Trophoblast cell (in vitro differentiated cells and primary cell): ENCODE results near the gene PLCB2.
A peak's percentile ranks its signal among the peaks of the same experiment; 100 is the strongest.

Experiments
- DNase-seq, 2 donors: peaks; one replicate each; pipeline ENCODE4 v3.0.0-alpha.2; 2016
- H2AFZ ChIP-seq: 2 replicates; pipeline ENCODE4 v1.6.1; 2013; ENCODE audit warnings: low read length, moderate library complexity, mild to moderate bottlenecking; ENCODE audit not compliant: insufficient read depth, poor library complexity
- H2AK5ac ChIP-seq: 2 replicates; pipeline ENCODE4 v1.6.1; 2013; ENCODE audit warnings: mild to moderate bottlenecking, low read length
- H2BK120ac ChIP-seq: 2 replicates; pipeline ENCODE4 v1.6.1; 2013; ENCODE audit warnings: low read length, mild to moderate bottlenecking, moderate library complexity; ENCODE audit not compliant: insufficient read depth, poor library complexity
- H2BK12ac ChIP-seq: 2 replicates; pipeline ENCODE4 v1.6.1; 2013; ENCODE audit warnings: mild to moderate bottlenecking, low read length, moderate library complexity
- H2BK5ac ChIP-seq: 2 replicates; pipeline ENCODE4 v1.6.1; 2013; ENCODE audit warnings: low read length, low read depth, moderate library complexity, mild to moderate bottlenecking; ENCODE audit not compliant: poor library complexity
- H3K14ac ChIP-seq: 2 replicates; pipeline ENCODE4 v1.6.1; 2013; ENCODE audit warnings: mild to moderate bottlenecking, low read length
- H3K18ac ChIP-seq: 2 replicates; pipeline ENCODE4 v1.6.1; 2013; ENCODE audit warnings: mild to moderate bottlenecking, low read length
- H3K23ac ChIP-seq: 2 replicates; pipeline ENCODE4 v1.6.1; 2013; ENCODE audit warnings: low read length
- H3K27ac ChIP-seq: 2 replicates; pipeline ENCODE4 v1.5.1; 2013; ENCODE audit warnings: low read depth, mild to moderate bottlenecking, inconsistent platforms, low read length, moderate library complexity
- H3K27me3 ChIP-seq: 2 replicates; pipeline ENCODE4 v1.6.1; 2013; ENCODE audit warnings: inconsistent platforms, mild to moderate bottlenecking, low read length, moderate library complexity; ENCODE audit not compliant: insufficient read depth
- H3K36me3 ChIP-seq, 2 experiments: 1 replicate in 1 of 2; 2 replicates in 1 of 2; pipeline ENCODE4 v1.6.1; 2013; ENCODE audit warnings: low read length in 2 of 2, mild to moderate bottlenecking in 2 of 2, moderate library complexity in 1 of 2; ENCODE audit not compliant: insufficient read depth in 2 of 2, control insufficient read depth in 1 of 2
- H3K4ac ChIP-seq: 2 replicates; pipeline ENCODE4 v1.6.1; 2013; ENCODE audit warnings: low read depth, mild to moderate bottlenecking, low read length, moderate library complexity
- H3K4me1 ChIP-seq, 2 experiments: 1 replicate in 1 of 2; 2 replicates in 1 of 2; pipeline ENCODE4 v1.6.1; 2013; ENCODE audit warnings: low read length in 2 of 2, mild to moderate bottlenecking in 2 of 2, moderate library complexity in 1 of 2; ENCODE audit not compliant: insufficient read depth in 2 of 2, control insufficient read depth in 1 of 2
- H3K4me2 ChIP-seq: 2 replicates; pipeline ENCODE4 v1.6.1; 2013; ENCODE audit warnings: inconsistent platforms, mild to moderate bottlenecking, low read length, moderate library complexity
- H3K4me3 ChIP-seq: 2 replicates; pipeline ENCODE4 v1.5.1; 2013; ENCODE audit warnings: mild to moderate bottlenecking, low read depth, low read length, inconsistent platforms
- H3K79me1 ChIP-seq: one replicate; pipeline ENCODE4 v1.6.1; 2013; ENCODE audit warnings: low read length
- H3K79me2 ChIP-seq: 2 replicates; pipeline ENCODE4 v1.6.1; 2013; ENCODE audit warnings: low read length, mild to moderate bottlenecking; ENCODE audit not compliant: control insufficient read depth, insufficient read depth, poor library complexity
- H3K9ac ChIP-seq: 2 replicates; pipeline ENCODE4 v1.6.1; 2013; ENCODE audit warnings: mild to moderate bottlenecking, low read length
- H3K9me3 ChIP-seq: 2 replicates; pipeline ENCODE4 v1.6.1; 2013; ENCODE audit warnings: low read depth, mild to moderate bottlenecking, control low read depth, inconsistent platforms, low read length; ENCODE audit not compliant: insufficient read depth
- H4K12ac ChIP-seq: 2 replicates; pipeline ENCODE4 v1.6.1; 2013; ENCODE audit warnings: low read depth, mild to moderate bottlenecking, low read length, moderate library complexity
- H4K8ac ChIP-seq: 2 replicates; pipeline ENCODE4 v1.6.1; 2013; ENCODE audit warnings: low read depth, mild to moderate bottlenecking, low read length, moderate library complexity
- H4K91ac ChIP-seq: one replicate; pipeline ENCODE4 v1.6.1; 2013; ENCODE audit warnings: low read depth, mild to moderate bottlenecking, low read length, moderate library complexity
- WGBS: extraction: QIAGEN DNeasy Blood & Tissue Kit; methylation state at CpG from one replicate; pipeline ENCODE4 v1.1.7; 2013; ENCODE audit warnings: missing lambda C conversion rate; ENCODE audit not compliant: insufficient read length, insufficient coverage; ENCODE audit errors: extremely low coverage; 5-methylcytosine and 5-hydroxymethylcytosine counted together

PLCB2 gene

DNA sequence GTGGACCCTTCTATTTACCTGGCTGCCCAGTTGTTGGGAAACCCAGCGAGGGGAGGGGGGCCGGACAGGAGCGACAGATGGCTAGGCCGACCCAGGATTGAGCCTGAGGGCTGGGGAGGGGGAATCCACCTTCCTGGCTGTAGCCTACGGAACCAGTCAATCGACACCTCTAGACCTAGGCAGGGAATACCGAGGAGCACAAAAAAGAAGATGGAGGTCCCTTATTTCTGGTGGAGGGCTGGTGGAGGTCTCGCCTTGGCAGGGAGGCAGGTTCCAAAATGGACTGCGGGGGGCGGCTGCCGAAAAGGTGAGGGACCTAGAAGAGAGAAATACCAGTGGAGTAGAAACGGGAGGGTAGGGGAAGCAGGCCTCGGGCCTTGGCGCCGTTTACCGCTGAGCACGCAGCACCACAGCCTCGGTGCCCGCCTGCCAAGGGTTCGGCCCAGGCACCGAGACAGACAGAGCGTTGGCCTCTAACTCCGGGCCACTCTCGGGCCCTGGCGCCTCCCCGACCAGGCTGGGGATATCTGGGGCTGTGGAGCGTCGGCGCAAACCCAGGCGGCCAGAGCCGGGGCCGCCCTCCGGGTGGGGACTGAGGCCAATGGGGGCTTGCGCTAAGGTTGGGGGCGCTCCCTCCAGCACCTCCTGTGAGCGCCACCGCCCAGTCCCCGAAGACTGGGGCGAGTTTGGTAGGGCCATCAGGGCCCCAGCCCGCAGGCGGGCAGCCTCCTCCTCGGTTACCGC is 26.5 kb downstream of the PLCB2 start:
- Histone ChIP-seq H3K4ac (no peak overlapping the region), H3K79me2 (peaks cover 2% of the 10 kb centered on the region), H4K91ac (no peak overlapping the region), H2AK5ac (no peak overlapping the region), H2AFZ (no peak overlapping the region), H3K79me1 (peaks cover 6% of the 10 kb centered on the region), H3K27me3 (peaks cover 44% of the 10 kb centered on the region), H3K36me3 (no peaks in the 10 kb centered on the region), H3K4me3 (no peak overlapping the region), H3K27ac (no peak overlapping the region), H2BK120ac (no peak overlapping the region), H3K9me3 (peaks cover 2% of the 10 kb centered on the region), H3K4me1 (peaks cover 29 to 38% of the 10 kb centered on the region in 2 experiments), H2BK12ac (no peak overlapping the region), H3K9ac (no peak overlapping the region), H4K12ac (no peak overlapping the region), H4K8ac (no peak overlapping the region), H3K14ac (no peak overlapping the region), H3K4me2 (peak overlapping the region; percentile 54), H3K18ac (no peak overlapping the region), H3K23ac (no peak overlapping the region), H2BK5ac (no peak overlapping the region)
- no CpG with 5 or more reads among the region's 43 CpGs for WGBS
- no peak for DNase-seq

DNA sequence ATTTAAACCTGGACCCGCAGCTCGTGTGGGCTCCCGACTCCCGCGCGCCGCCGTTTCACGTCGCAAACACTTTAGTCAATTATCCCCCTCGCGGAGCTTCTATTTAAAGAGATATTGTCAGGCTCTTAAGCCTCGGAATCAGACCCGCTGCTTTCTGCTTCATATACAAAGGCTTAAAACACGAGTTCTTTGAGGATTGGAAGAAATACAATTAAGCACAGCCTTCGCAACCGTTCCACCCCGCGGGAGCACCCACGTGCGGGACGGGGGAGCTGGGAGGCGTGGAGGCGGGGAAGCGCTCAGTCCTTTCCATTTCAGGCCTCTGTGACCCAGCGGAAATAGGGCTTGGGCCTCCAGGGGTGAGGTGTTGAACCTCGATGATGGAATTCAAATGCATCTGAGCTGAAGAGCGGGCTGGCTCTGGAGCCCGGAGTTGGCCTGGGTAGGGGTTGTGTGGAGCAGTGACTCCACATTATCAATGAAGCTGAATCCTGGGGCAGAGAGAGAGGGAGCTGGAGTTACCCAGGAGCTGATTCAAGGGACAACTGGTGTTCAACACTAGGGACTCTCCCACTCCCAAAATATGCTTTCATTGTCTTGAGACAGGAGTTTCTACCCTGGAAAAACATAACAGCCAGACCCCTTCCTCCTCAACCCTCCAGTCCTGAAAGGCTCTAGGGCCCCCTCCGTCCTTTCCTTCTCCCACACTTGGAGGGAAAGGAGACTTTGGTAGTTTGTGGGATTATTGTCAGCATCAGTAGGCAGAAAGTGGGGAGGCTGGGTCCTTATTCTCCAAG is 27.3 kb downstream of the PLCB2 start:
- Histone ChIP-seq H3K18ac (no peak overlapping the region), H3K9ac (no peak overlapping the region), H3K79me1 (peaks cover 6% of the 10 kb centered on the region), H3K23ac (no peak overlapping the region), H3K4me2 (no peak overlapping the region), H2AFZ (no peak overlapping the region), H3K14ac (no peak overlapping the region), H4K8ac (no peak overlapping the region), H3K4me1 (peaks cover 22 to 30% of the 10 kb centered on the region in 2 experiments), H4K12ac (no peak overlapping the region), H2BK120ac (no peak overlapping the region), H2BK12ac (no peak overlapping the region), H3K27me3 (peaks cover 44% of the 10 kb centered on the region), H2AK5ac (no peak overlapping the region), H3K36me3 (no peaks in the 10 kb centered on the region), H2BK5ac (no peak overlapping the region), H4K91ac (no peak overlapping the region), H3K27ac (no peak overlapping the region), H3K4me3 (no peak overlapping the region), H3K9me3 (peaks cover 2% of the 10 kb centered on the region), H3K79me2 (peaks cover 2% of the 10 kb centered on the region), H3K4ac (no peak overlapping the region)
- WGBS: no CpG with 5 or more reads among the region's 30 CpGs
- no peak for DNase-seq

DNA sequence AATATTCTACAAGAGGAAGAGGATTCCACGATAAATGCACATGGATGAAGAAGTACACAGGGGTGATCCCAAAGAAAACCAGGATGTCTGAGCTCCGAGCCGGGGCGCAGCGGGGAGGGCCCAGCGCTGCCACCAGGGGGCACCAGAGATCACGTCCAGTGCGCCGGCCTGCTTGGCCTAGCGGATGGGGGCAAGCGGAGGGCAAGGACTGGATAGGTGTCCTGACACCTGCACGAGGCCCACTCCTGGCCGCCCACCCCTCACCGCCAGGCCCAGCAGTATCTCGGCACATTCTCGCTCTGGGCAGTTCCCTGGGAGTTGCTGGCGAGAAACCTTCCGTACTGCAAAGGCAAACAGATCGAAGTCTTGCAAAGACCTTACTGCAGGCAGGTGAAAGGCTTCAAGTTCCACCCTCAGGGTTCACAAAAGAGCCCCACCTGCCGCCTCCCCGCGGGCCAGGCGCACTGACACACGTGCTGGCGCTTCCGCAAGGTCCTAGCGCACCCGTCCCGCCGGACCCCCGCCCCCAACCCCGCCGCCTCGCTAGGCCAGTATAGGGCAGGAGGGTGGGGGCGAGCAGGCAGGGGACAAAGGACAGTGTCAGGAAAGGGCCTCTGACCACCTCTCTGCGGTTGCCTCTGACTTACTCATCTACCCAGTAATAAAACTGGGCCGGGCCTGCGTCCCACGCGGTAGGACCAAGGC is 28.1 kb downstream of the PLCB2 start:
- peaks cover 44% of the 10 kb centered on the region for H3K27me3 ChIP-seq
- H4K8ac ChIP-seq: no peak overlapping the region
- H2AK5ac ChIP-seq: no peak overlapping the region
- H3K79me1 ChIP-seq: peaks cover 4% of the 10 kb centered on the region
- H3K9me3 ChIP-seq: peaks cover 2% of the 10 kb centered on the region
- no peak overlapping the region for H2AFZ ChIP-seq
- no peak overlapping the region for H3K4ac ChIP-seq
- H3K4me3 ChIP-seq: no peak overlapping the region
- H3K27ac ChIP-seq: no peak overlapping the region
- H3K79me2 ChIP-seq: peaks cover 2% of the 10 kb centered on the region
- no peak overlapping the region for H3K23ac ChIP-seq
- H4K91ac ChIP-seq: no peak overlapping the region
- H3K18ac ChIP-seq: no peak overlapping the region
- no peaks in the 10 kb centered on the region for H3K36me3 ChIP-seq
- H3K14ac ChIP-seq: no peak overlapping the region
- no peak overlapping the region for H3K9ac ChIP-seq
- no peak overlapping the region for H4K12ac ChIP-seq
- H3K4me1 ChIP-seq: peaks cover 19 to 26% of the 10 kb centered on the region in 2 experiments
- H2BK12ac ChIP-seq: no peak overlapping the region
- DNase-seq: peak; percentile 56 to 79
- H3K4me2 ChIP-seq: no peak overlapping the region
- no CpG with 5 or more reads among the region's 40 CpGs for WGBS
- no peak overlapping the region for H2BK5ac ChIP-seq
- no peak overlapping the region for H2BK120ac ChIP-seq

DNA sequence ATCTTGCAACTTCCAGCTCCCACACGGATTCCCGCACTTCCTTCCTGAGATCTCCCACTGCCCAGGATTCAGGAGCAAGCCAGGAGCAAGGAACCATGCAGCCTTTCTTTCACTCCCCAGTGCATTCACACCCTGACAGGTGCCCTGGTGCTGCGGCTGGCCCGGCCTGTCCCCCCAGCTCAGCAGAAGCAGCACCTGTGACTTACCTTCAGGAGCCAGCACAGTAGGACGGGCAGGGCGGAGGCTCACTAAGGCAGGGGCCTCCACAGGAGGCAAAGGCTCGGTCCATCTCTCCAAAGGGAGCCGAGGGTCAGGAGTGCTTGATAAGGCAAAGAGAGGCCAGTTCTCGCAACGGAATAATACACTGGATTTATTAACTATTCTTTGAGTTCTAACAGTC is 29.7 kb downstream of the PLCB2 start:
- WGBS: no CpG with 5 or more reads among the region's 10 CpGs
- no peak overlapping the region for H4K91ac ChIP-seq

More for the DNA sequence above, 29.7 kb downstream of the PLCB2 start:
- Histone ChIP-seq H2BK5ac (no peak overlapping the region), H4K8ac (no peak overlapping the region), H2BK12ac (no peak overlapping the region), H2BK120ac (no peak overlapping the region), H3K79me1 (peaks cover 4% of the 10 kb centered on the region), H2AFZ (no peak overlapping the region), H3K27ac (no peak overlapping the region), H3K9me3 (peaks cover 4% of the 10 kb centered on the region), H4K12ac (no peak overlapping the region), H3K23ac (no peak overlapping the region), H3K27me3 (peaks cover 31% of the 10 kb centered on the region), H3K4me3 (no peak overlapping the region), H3K18ac (no peak overlapping the region), H3K4ac (no peak overlapping the region), H3K9ac (no peak overlapping the region), H3K79me2 (peaks cover 2% of the 10 kb centered on the region), H3K36me3 (peaks cover 0 to 2% of the 10 kb centered on the region in 2 experiments), H3K4me1 (peaks cover 16 to 20% of the 10 kb centered on the region in 2 experiments), H2AK5ac (no peak overlapping the region), H3K14ac (no peak overlapping the region), H3K4me2 (no peak overlapping the region)
- no peak for DNase-seq
